Neural cell (in vitro differentiated cells): ENCODE measurements around the gene SFRP4. TPM values are rescaled to one million over a fixed set of nuclear protein-coding genes. Genes with fewer than 3 reads are reported as not detected.

ENCODE experiments used
- H2AFZ ChIP-seq: fragments of 200-600, 300-800 bp; sonication (generic), shearing (Covaris generic); 2 replicates; pipeline ENCODE4 v1.6.0; 2014; ENCODE audit warnings: low read depth, mild to moderate bottlenecking, antibody characterized with exemption, low read length, moderate library complexity
- H3F3A ChIP-seq: fragments of 200-600 bp; shearing (Covaris generic); 2 replicates; pipeline ENCODE4 v1.6.1; 2016; ENCODE audit warnings: mild to moderate bottlenecking, moderate library complexity, mixed read lengths, antibody characterized with exemption, low read length; ENCODE audit not compliant: insufficient read depth, poor library complexity, severe bottlenecking
- H3K27ac ChIP-seq: fragments of 200-600, 300-800 bp; sonication (generic), shearing (Covaris generic); 2 replicates; pipeline ENCODE4 v1.5.1; 2014; ENCODE audit warnings: mild to moderate bottlenecking, low read length, moderate library complexity
- H3K27me3 ChIP-seq: fragments of 300-800, 200-600 bp; sonication (generic), shearing (Covaris generic); 2 replicates; pipeline ENCODE4 v1.6.0; 2014; ENCODE audit warnings: mild to moderate bottlenecking, low read depth, low read length, moderate library complexity; ENCODE audit not compliant: insufficient read depth
- H3K36me3 ChIP-seq: fragments of 300-800, 200-600 bp; sonication (generic), shearing (Covaris generic); 2 replicates; pipeline ENCODE4 v1.5.1; 2014; ENCODE audit warnings: mild to moderate bottlenecking, antibody characterized with exemption, low read length, moderate library complexity; ENCODE audit not compliant: insufficient read depth
- H3K4me2 ChIP-seq: fragments of 300-800, 200-600 bp; sonication (generic), shearing (Covaris generic); 2 replicates; pipeline ENCODE4 v1.6.0; 2014; ENCODE audit warnings: mild to moderate bottlenecking, low read length
- H3K4me3 ChIP-seq: fragments of 300-800, 200-600 bp; sonication (generic), shearing (Covaris generic); 2 replicates; pipeline ENCODE4 v1.5.1; 2014; ENCODE audit warnings: mild to moderate bottlenecking, low read length, moderate library complexity
- H3K79me2 ChIP-seq: fragments of 200-600 bp; shearing (Covaris generic); replicated peaks from 2 replicates; pipeline ENCODE4 v1.6.0; 2014; ENCODE audit warnings: mild to moderate bottlenecking, low read length, moderate library complexity; ENCODE audit not compliant: insufficient read depth
- H3K9ac ChIP-seq: fragments of 300-800, 200-600 bp; sonication (generic), shearing (Covaris generic); 2 replicates; pipeline ENCODE4 v1.6.1; 2016; ENCODE audit warnings: mild to moderate bottlenecking, low read length, mixed read lengths
- H3K9me2 ChIP-seq: fragments of 200-600 bp; shearing (Covaris generic); 2 replicates; pipeline ENCODE4 v1.6.1; 2016; ENCODE audit warnings: mild to moderate bottlenecking, low read length, mixed read lengths; ENCODE audit not compliant: insufficient read depth
- H3K9me3 ChIP-seq: fragments of 200-600, 300-800 bp; sonication (generic), shearing (Covaris generic); 2 replicates; pipeline ENCODE4 v1.6.1; 2016; ENCODE audit warnings: mild to moderate bottlenecking, mixed run types, low read length, moderate library complexity, mixed read lengths
- H4K20me1 ChIP-seq: fragments of 200-600 bp; shearing (Covaris generic); 2 replicates; pipeline ENCODE4 v1.6.1; 2016; ENCODE audit warnings: mild to moderate bottlenecking, mixed run types; ENCODE audit not compliant: insufficient read depth
- EP300 ChIP-seq: fragments of 450-650 bp; conservative IDR thresholded peaks from 2 replicates; pipeline ENCODE4 v1.6.1; 2014; ENCODE audit warnings: antibody characterized with exemption, mild to moderate bottlenecking, moderate library complexity; ENCODE audit not compliant: poor library complexity, severe bottlenecking
- EZH2 ChIP-seq: fragments of 200-600, 300-800 bp; shearing (Covaris generic), sonication (generic); IDR thresholded peaks from 2 replicates; pipeline ENCODE4 v1.6.1; 2014; ENCODE audit warnings: antibody characterized with exemption, low read length, borderline replicate concordance, mild to moderate bottlenecking; ENCODE audit not compliant: insufficient read depth, poor library complexity, severe bottlenecking
- MXI1 ChIP-seq: fragments of 450-650 bp; conservative IDR thresholded peaks from 2 replicates; pipeline ENCODE4 v1.6.1; 2014; ENCODE audit warnings: antibody characterized with exemption, mild to moderate bottlenecking; ENCODE audit not compliant: poor library complexity, severe bottlenecking
- POLR2AphosphoS5 ChIP-seq: IDR thresholded peaks from 2 replicates; pipeline ENCODE4 v1.6.1; 2012
- RAD21 ChIP-seq: fragments of 450-650 bp; conservative IDR thresholded peaks from 2 replicates; pipeline ENCODE4 v1.6.1; 2014; ENCODE audit warnings: antibody characterized with exemption, mild to moderate bottlenecking, moderate library complexity
- SMC3 ChIP-seq: fragments of 450-650 bp; conservative IDR thresholded peaks from 2 replicates; pipeline ENCODE4 v1.6.1; 2014; ENCODE audit warnings: antibody characterized with exemption, mild to moderate bottlenecking, moderate library complexity; ENCODE audit not compliant: poor library complexity
- TAF1 ChIP-seq: IDR thresholded peaks from 2 replicates; pipeline ENCODE4 v1.6.1; 2012; ENCODE audit warnings: low read depth
- polyA plus RNA-seq: library from polyadenylated mRNA; depleted of rRNA; stranded (reverse); fragments of >200 nt; gene quantifications from 2 replicates; pipeline ENCODE4 v1.2.3, GENCODE V29; 2014
- TF ChIP-seq, protein P1 (sequence below): IDR thresholded peaks from 2 replicates; pipeline ENCODE4 v1.6.1; 2012; ENCODE audit warnings: borderline replicate concordance
- TF ChIP-seq, protein P2 (sequence below): fragments of 450-650 bp; IDR thresholded peaks from 2 replicates; pipeline ENCODE4 v1.5.1; 2014; ENCODE audit warnings: antibody characterized with exemption, mild to moderate bottlenecking, moderate library complexity; ENCODE audit not compliant: poor library complexity, severe bottlenecking

Gene SFRP4
- polyA plus RNA-seq, 1 donor from 2014 or later: not detected

DNA sequence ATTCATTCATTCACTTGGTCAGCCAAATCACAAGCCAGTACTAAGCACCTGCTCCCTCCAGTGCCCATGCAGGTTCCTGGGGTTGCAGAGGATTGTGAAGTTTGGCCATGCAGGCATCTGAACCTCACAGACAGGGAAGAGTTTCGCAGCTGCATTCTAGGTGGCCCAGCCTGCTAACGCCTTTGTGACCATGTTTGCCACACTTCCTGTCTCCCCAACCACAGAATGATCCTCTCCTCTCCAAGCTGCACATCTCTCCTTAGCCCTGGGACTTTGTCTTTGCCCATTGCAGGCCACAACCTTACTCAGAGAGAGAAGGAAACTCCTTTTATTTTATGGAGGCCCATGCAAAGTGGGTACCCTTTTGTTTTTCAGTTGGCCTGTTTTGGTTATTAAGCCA, 35.6 kb upstream of the SFRP4 start:
- Histone ChIP-seq H3K9me3 (no peaks in the 10 kb centered on the region), H2AFZ (no peak overlapping the region), H4K20me1 (no peaks in the 10 kb centered on the region), H3F3A (no peaks in the 10 kb centered on the region), H3K4me3 (no peak overlapping the region), H3K79me2 (no peaks in the 10 kb centered on the region), H3K4me2 (no peak overlapping the region), H3K9me2 (no peaks in the 10 kb centered on the region), H3K27ac (no peak overlapping the region), H3K9ac (no peak overlapping the region), H3K36me3 (no peaks in the 10 kb centered on the region), H3K27me3 (no peaks in the 10 kb centered on the region)
- no peak for TF ChIP-seq MXI1
- TF ChIP-seq, protein P1, sequence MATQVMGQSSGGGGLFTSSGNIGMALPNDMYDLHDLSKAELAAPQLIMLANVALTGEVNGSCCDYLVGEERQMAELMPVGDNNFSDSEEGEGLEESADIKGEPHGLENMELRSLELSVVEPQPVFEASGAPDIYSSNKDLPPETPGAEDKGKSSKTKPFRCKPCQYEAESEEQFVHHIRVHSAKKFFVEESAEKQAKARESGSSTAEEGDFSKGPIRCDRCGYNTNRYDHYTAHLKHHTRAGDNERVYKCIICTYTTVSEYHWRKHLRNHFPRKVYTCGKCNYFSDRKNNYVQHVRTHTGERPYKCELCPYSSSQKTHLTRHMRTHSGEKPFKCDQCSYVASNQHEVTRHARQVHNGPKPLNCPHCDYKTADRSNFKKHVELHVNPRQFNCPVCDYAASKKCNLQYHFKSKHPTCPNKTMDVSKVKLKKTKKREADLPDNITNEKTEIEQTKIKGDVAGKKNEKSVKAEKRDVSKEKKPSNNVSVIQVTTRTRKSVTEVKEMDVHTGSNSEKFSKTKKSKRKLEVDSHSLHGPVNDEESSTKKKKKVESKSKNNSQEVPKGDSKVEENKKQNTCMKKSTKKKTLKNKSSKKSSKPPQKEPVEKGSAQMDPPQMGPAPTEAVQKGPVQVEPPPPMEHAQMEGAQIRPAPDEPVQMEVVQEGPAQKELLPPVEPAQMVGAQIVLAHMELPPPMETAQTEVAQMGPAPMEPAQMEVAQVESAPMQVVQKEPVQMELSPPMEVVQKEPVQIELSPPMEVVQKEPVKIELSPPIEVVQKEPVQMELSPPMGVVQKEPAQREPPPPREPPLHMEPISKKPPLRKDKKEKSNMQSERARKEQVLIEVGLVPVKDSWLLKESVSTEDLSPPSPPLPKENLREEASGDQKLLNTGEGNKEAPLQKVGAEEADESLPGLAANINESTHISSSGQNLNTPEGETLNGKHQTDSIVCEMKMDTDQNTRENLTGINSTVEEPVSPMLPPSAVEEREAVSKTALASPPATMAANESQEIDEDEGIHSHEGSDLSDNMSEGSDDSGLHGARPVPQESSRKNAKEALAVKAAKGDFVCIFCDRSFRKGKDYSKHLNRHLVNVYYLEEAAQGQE: no peak
- TF ChIP-seq POLR2AphosphoS5: no peak
- no peak for TF ChIP-seq EZH2
- TF ChIP-seq EP300: no peak
- no peak for TF ChIP-seq TAF1
- TF ChIP-seq, protein P2, sequence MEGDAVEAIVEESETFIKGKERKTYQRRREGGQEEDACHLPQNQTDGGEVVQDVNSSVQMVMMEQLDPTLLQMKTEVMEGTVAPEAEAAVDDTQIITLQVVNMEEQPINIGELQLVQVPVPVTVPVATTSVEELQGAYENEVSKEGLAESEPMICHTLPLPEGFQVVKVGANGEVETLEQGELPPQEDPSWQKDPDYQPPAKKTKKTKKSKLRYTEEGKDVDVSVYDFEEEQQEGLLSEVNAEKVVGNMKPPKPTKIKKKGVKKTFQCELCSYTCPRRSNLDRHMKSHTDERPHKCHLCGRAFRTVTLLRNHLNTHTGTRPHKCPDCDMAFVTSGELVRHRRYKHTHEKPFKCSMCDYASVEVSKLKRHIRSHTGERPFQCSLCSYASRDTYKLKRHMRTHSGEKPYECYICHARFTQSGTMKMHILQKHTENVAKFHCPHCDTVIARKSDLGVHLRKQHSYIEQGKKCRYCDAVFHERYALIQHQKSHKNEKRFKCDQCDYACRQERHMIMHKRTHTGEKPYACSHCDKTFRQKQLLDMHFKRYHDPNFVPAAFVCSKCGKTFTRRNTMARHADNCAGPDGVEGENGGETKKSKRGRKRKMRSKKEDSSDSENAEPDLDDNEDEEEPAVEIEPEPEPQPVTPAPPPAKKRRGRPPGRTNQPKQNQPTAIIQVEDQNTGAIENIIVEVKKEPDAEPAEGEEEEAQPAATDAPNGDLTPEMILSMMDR: no peak
- TF ChIP-seq SMC3: no peak
- TF ChIP-seq RAD21: no peak

DNA sequence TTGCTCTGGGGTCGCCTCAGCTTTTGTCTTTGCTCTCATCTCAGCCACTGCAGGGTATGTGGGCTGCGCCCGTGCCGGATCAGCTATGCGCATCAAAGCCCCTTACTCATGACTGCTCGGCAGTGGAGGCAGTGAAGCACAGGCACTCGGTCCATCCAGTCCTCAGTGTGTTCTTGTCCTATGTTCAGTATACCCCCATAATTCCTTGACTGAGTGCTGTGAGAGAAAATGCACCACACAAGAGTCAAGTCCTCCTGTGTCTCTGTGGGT, 31.3 kb upstream of the SFRP4 start:
- no peaks in the 10 kb centered on the region for H3K79me2 ChIP-seq
- no peak overlapping the region for H3K4me3 ChIP-seq
- no peak overlapping the region for H3K27ac ChIP-seq
- no peaks in the 10 kb centered on the region for H3K9me3 ChIP-seq
- H3K36me3 ChIP-seq: no peaks in the 10 kb centered on the region
- no peaks in the 10 kb centered on the region for H3F3A ChIP-seq
- H3K4me2 ChIP-seq: no peak overlapping the region
- no peaks in the 10 kb centered on the region for H3K9me2 ChIP-seq
- no peaks in the 10 kb centered on the region for H4K20me1 ChIP-seq
- TF ChIP-seq TAF1 (no peak), EZH2 (no peak), EP300 (no peak), SMC3 (no peak), RAD21 (no peak), POLR2AphosphoS5 (no peak), MXI1 (no peak)
- TF ChIP-seq, protein P1: no peak
- TF ChIP-seq, protein P2: no peak
- H2AFZ ChIP-seq: no peak overlapping the region
- no peak overlapping the region for H3K9ac ChIP-seq
- H3K27me3 ChIP-seq: no peaks in the 10 kb centered on the region
